ENCODE data around the gene GRAMD1B. TPM values are rescaled to one million over a fixed set of nuclear protein-coding genes. Genes with fewer than 3 reads are reported as not detected.
A peak's percentile ranks its signal among the peaks of the same experiment; 100 is the strongest.

Gene GRAMD1B
- total RNA-seq, 1 experiment from 2014 or later: 82.1 TPM

DNA sequence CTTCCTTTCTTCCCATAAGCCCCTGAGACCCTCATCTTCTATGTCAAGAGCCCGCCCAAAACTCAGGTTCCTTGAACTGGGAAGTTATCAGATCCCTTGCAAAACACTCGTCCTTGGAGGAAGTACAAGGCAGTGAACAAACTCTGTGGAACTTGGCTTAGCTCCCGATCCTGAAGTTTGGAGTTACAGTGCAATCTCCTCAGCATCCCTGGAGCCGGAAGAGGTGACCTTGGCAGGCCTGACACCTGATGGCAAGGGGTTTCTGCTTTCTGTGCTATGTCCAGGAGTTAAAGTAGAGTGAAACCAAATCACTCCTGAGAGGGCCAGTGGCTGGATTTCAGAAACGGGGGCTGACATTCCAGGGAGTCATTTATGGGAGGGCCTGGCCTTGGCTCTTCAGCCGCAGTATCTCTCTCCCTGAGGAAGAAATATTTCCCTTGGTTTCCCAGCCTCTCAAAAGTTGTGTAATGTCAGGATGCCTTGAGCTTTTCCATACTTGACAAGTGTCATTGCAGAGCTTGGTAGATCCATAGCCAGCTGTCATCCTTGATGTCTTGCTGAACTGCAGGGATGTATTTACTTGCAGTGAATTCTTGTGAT, 1.9 kb upstream of the GRAMD1B start:
- DNase-seq (no peak), ATAC-seq (no peak)
- no TSS peak for BruUV-seq (replicated peaks)
- H3K9me3 ChIP-seq (ENCODE audit: low read length): no peaks in the 10 kb centered on the region
- H3K27ac ChIP-seq (ENCODE audit: low read length): no peak overlapping the region
- H3K4me2 ChIP-seq (ENCODE audit: low read length): no peak overlapping the region
- intact Hi-C loops (cut with micrococcal nuclease): no loop called here
- peaks cover 27% of the 10 kb centered on the region for H3K4me1 ChIP-seq (ENCODE audit: insufficient read depth, low read length)
- H3K36me3 ChIP-seq (ENCODE audit: low read depth, low read length): no peaks in the 10 kb centered on the region
- H3K4me3 ChIP-seq (ENCODE audit: low read length): no peak overlapping the region
- no peak overlapping the region for H2AFZ ChIP-seq (ENCODE audit: low read length)
- ChIA-PET POLR2A (ENCODE audit: unreplicated experiment) (interaction anchor here (0.5 kb wide), 1 partner anchor 19 kb away, joined by 4 read pairs; no protein-coding TSS in a partner anchor), CTCF (interaction anchor here (0.6 kb wide), 1 partner anchor 94 kb away, joined by 4 read pairs; no protein-coding TSS in a partner anchor)
- no peak overlapping the region for H3K9ac ChIP-seq (ENCODE audit: low read length)
- TF ChIP-seq EZH2 (IDR thresholded peaks at IDR 0.05; ENCODE audit: low read length, unreplicated experiment) (no peak), EZH2phosphoT487 (IDR thresholded peaks at IDR 0.05; ENCODE audit: borderline replicate concordance, low read length) (no peak)
- TF ChIP-seq, protein P1, sequence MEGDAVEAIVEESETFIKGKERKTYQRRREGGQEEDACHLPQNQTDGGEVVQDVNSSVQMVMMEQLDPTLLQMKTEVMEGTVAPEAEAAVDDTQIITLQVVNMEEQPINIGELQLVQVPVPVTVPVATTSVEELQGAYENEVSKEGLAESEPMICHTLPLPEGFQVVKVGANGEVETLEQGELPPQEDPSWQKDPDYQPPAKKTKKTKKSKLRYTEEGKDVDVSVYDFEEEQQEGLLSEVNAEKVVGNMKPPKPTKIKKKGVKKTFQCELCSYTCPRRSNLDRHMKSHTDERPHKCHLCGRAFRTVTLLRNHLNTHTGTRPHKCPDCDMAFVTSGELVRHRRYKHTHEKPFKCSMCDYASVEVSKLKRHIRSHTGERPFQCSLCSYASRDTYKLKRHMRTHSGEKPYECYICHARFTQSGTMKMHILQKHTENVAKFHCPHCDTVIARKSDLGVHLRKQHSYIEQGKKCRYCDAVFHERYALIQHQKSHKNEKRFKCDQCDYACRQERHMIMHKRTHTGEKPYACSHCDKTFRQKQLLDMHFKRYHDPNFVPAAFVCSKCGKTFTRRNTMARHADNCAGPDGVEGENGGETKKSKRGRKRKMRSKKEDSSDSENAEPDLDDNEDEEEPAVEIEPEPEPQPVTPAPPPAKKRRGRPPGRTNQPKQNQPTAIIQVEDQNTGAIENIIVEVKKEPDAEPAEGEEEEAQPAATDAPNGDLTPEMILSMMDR (conservative IDR thresholded peaks at IDR 0.05; ENCODE audit: low read depth, low read length): no peak
- peaks cover 4% of the 10 kb centered on the region for H3F3A ChIP-seq (ENCODE audit: low read length, unreplicated experiment)
- peaks cover 10% of the 10 kb centered on the region; the same call in 1 of the 2 replicates for H4K20me1 ChIP-seq (ENCODE audit: low read length)
- no peaks in the 10 kb centered on the region; the same call in 1 of the 2 replicates for H3K27me3 ChIP-seq (ENCODE audit: low read length)
- H3K79me2 ChIP-seq (ENCODE audit: low read length): peaks cover 31% of the 10 kb centered on the region
- no peaks in the 10 kb centered on the region for H3K9me2 ChIP-seq (replicated peaks; ENCODE audit: low read length)

DNA sequence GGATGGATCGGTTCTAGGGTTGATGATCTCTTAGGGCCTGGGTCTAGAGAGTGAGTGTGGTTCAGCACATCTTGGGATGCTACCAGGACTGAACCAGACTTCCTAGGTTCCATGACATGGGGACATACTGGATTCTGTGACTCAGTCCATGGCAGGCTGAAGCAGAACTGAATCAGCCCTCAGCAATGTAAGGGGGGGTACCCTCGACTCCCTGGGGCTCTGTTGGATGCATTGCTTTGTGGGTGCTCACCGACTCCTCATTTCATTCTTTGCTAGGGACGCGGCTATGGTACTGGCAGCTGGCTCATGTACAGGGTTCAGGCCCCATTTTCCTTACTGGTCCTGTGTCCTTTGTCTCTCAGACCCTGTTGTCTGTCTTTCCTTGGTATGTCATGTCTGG, 733 bp upstream of the GRAMD1B start:
- BruUV-seq (replicated peaks): TSS peak; percentile 21
- peaks cover 43% of the 10 kb centered on the region for H3K79me2 ChIP-seq (ENCODE audit: low read length)
- CTCF ChIA-PET: interaction anchor here (1.1 kb wide), 1 partner anchor 22 kb away, joined by 4 read pairs; no protein-coding TSS in a partner anchor
- peaks cover 4% of the 10 kb centered on the region for H3F3A ChIP-seq (ENCODE audit: low read length, unreplicated experiment)
- TF ChIP-seq EZH2phosphoT487 (IDR thresholded peaks at IDR 0.05; ENCODE audit: borderline replicate concordance, low read length) (no peak), EZH2 (IDR thresholded peaks at IDR 0.05; ENCODE audit: low read length, unreplicated experiment) (no peak)
- H3K27me3 ChIP-seq (ENCODE audit: low read length): no peaks in the 10 kb centered on the region
- H4K20me1 ChIP-seq (ENCODE audit: low read length): peaks cover 10% of the 10 kb centered on the region; the same call in 1 of the 2 replicates
- no peaks in the 10 kb centered on the region for H3K9me2 ChIP-seq (replicated peaks; ENCODE audit: low read length)
- intact Hi-C loops (cut with micrococcal nuclease): no loop called here
- H3K4me3 ChIP-seq (ENCODE audit: low read length): peak overlapping the region; percentile 88; the same call in 1 of the 2 replicates
- 0 out of 2 replicates have a peak, but pooled peaks cover 2% of the 10 kb centered on the region for H3K36me3 ChIP-seq (ENCODE audit: low read depth, low read length)
- H3K9ac ChIP-seq (ENCODE audit: low read length): peak overlapping the region; percentile 98
- peak overlapping the region; percentile 83 for H3K4me2 ChIP-seq (ENCODE audit: low read length)
- H2AFZ ChIP-seq (ENCODE audit: low read length): no peak overlapping the region
- DNase-seq (peak; percentile 69), ATAC-seq (no peak)
- H3K27ac ChIP-seq (ENCODE audit: low read length): peak overlapping the region; percentile 91
- POLR2A ChIA-PET (ENCODE audit: unreplicated experiment): no interaction called here
- H3K9me3 ChIP-seq (ENCODE audit: low read length): no peaks in the 10 kb centered on the region
- peaks cover 36% of the 10 kb centered on the region for H3K4me1 ChIP-seq (ENCODE audit: insufficient read depth, low read length)

DNA sequence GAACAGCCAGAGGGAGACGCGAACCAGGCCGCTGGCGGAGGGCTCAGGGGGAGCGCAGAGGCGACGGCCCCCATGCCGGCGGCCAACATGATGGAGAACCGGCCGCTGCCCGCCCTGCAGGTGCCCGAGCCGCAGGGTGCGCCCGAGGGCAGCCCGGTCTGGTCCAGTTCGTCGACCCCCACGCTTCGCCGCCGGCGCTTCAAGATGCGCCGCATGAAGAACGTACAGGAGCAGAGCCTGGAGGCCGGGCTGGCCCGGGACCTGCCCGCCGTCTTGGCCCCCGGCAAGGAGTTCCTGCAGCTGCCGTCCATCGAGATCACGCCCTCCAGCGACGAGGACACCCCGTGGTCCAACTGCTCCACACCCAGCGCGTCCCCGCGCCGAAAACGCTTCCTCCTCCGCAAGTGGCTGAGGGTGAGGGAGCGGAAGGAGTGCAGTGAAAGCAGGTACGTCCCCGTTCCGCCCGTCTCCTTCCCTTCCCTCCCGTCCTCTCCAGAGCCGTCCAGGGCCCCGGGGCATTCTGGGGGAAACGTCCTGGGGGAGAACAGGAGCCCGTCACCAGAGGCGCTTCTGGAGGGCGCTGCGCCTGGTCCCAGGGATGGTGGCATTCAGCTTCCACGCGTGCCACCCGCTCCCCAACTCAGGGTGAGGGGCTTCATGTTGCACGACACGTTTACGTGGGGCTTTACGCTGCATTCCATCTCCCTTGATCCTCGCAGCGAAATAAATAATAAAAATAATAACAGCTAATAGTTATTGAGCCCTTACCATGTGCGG, 840 bp downstream of the GRAMD1B start:
- H3K4me3 ChIP-seq (ENCODE audit: low read length): peak overlapping the region; percentile 88
- no peaks in the 10 kb centered on the region for H3K27me3 ChIP-seq (ENCODE audit: low read length)
- H3F3A ChIP-seq (ENCODE audit: low read length, unreplicated experiment): peaks cover 4% of the 10 kb centered on the region
- ATAC-seq (peak; percentile 36), DNase-seq (peak; percentile 72)
- peak overlapping the region; percentile 67 for H2AFZ ChIP-seq (ENCODE audit: low read length)
- TF ChIP-seq EZH2 (IDR thresholded peaks at IDR 0.05; ENCODE audit: low read length, unreplicated experiment): no peak
- no peak for TF ChIP-seq EZH2phosphoT487 (IDR thresholded peaks at IDR 0.05; ENCODE audit: borderline replicate concordance, low read length)
- TF ChIP-seq, protein P1 (conservative IDR thresholded peaks at IDR 0.05; ENCODE audit: low read depth, low read length): no peak; the same call in 1 of the 2 replicates
- TSS peak; percentile 83 for BruUV-seq (replicated peaks)
- ChIA-PET CTCF (interaction anchor here (0.6 kb wide), 1 partner anchor 245 kb away, joined by 4 read pairs; no protein-coding TSS in a partner anchor), POLR2A (ENCODE audit: unreplicated experiment) (interaction anchor here (0.6 kb wide), 1 partner anchor 162 kb away, joined by 3 read pairs; no protein-coding TSS in a partner anchor)
- no peaks in the 10 kb centered on the region for H3K9me2 ChIP-seq (replicated peaks; ENCODE audit: low read length)
- peak overlapping the region; percentile 98 for H3K9ac ChIP-seq (ENCODE audit: low read length)
- peaks cover 10% of the 10 kb centered on the region; the same call in 1 of the 2 replicates for H4K20me1 ChIP-seq (ENCODE audit: low read length)
- H3K9me3 ChIP-seq (ENCODE audit: low read length): no peaks in the 10 kb centered on the region
- intact Hi-C loops (cut with micrococcal nuclease): loop anchor here (1.0 kb wide), 3 partner anchors 23 to 43 kb away; no protein-coding TSS in a partner anchor
- peaks cover 48% of the 10 kb centered on the region for H3K4me1 ChIP-seq (ENCODE audit: insufficient read depth, low read length)
- H3K4me2 ChIP-seq (ENCODE audit: low read length): peak overlapping the region; percentile 83
- peak overlapping the region; percentile 91 for H3K27ac ChIP-seq (ENCODE audit: low read length)
- 0 out of 2 replicates have a peak, but pooled peaks cover 5% of the 10 kb centered on the region for H3K36me3 ChIP-seq (ENCODE audit: low read depth, low read length)
- peaks cover 55% of the 10 kb centered on the region for H3K79me2 ChIP-seq (ENCODE audit: low read length)
